WTC11 (cell line): ENCODE measurements around the gene ALKBH8.

Source experiments
- FOXP4 ChIP-seq: sonication (generic); formaldehyde crosslinking; IDR thresholded peaks from 2 replicates; pipeline ENCODE4 v1.8.0; 2022; ENCODE audit warnings: mild to moderate bottlenecking, missing genetic modification reagents
- NR2C2 ChIP-seq: sonication (generic); formaldehyde crosslinking; IDR thresholded peaks from 2 replicates; pipeline ENCODE4 v1.8.0; 2022; ENCODE audit warnings: mild to moderate bottlenecking, missing genetic modification reagents
- ZNF121 ChIP-seq: sonication (generic); formaldehyde crosslinking; IDR thresholded peaks from 2 replicates; pipeline ENCODE4 v1.8.0; 2023; ENCODE audit warnings: missing genetic modification reagents

- TF ChIP-seq ZNF121, result no peak
- TF ChIP-seq NR2C2 (CRISPR knock-in tag), result no peak
- TF ChIP-seq FOXP4 (CRISPR knock-in tag), result no peak
These were observed 39.3 kb downstream of the ALKBH8 start for GRCh38 chr11:107526197-107526596.
